Urinary bladder (tissue), 4 donors: ENCODE results near the gene GRIP1. TPM values are rescaled to one million over a fixed set of nuclear protein-coding genes. Genes with fewer than 3 reads are reported as not detected.

Experiments
- DNase-seq: peaks from one replicate; pipeline ENCODE4 v3.0.0-alpha.2; 2015; ENCODE audit errors: extremely low spot score
- H3K27ac ChIP-seq: one replicate; pipeline ENCODE4 v1.5.1; 2013; ENCODE audit warnings: low read depth, mild to moderate bottlenecking, moderate library complexity
- H3K36me3 ChIP-seq: one replicate; pipeline ENCODE4 v1.6.1; 2013; ENCODE audit warnings: mild to moderate bottlenecking, moderate library complexity; ENCODE audit not compliant: insufficient read depth
- H3K4me1 ChIP-seq: one replicate; pipeline ENCODE4 v1.6.1; 2013; ENCODE audit warnings: mild to moderate bottlenecking, moderate library complexity; ENCODE audit not compliant: insufficient read depth
- H3K4me3 ChIP-seq: one replicate; pipeline ENCODE4 v1.5.1; 2013; ENCODE audit warnings: low read depth, low read length
- WGBS: extraction: QIAGEN DNeasy Blood & Tissue Kit; methylation state at CpG from one replicate; pipeline ENCODE4 v1.1.7; 2013; 5-methylcytosine and 5-hydroxymethylcytosine counted together
- polyA plus RNA-seq: library from polyadenylated mRNA; stranded (reverse); fragments of 200-250 nt; gene quantifications from one replicate; pipeline ENCODE4 v1.2.3, GENCODE V29; 2013
- total RNA-seq: library from RNA; depleted of rRNA; stranded (reverse); fragments of >200 nt; gene quantifications from one replicate; pipeline ENCODE4 v1.2.3, GENCODE V29; 2014
- donor health status: healthy with polysubstance abuse.
- donor health status: healthy.

The GRIP1 gene
- total and polyA plus RNA-seq, 2 donors: 2.1 to 9.8 TPM

DNA sequence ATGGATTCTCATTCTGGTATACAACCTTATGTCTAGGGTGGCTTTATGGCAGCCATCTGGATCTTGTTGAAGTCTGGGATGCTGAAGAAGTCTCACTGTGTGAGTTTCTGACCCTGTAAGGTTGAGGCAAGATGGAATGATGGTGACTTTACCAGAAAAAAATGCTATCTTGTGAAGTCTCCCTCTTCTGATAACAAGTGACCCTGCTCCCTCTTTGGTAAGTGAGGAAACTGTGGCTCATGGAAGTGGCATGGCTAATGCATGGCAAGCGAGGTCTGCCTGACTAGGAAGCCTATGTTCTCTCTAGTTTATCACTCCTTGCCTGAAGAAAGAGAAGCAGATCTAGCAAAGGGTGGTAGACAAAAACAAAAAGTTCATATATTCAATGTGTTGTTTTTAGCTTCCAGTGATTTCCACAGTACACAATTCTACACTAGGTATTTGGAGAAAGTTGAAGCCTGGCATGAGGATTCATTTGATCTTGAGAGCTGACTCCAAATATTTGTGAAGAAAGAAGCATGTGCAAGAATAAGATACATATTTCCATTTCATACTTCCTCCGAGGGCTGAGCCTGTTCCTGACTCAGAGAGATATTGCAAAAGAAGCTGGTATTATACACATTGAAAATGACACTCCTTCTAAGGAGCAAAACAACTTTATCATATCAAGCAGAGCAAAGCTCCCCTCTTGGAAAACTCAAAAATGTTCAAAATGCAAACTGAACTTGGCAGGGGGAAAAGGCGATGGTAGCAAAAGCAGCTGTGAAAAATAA lies 313.0 kb downstream of the GRIP1 start:
- no peak for DNase-seq
- no peak overlapping the region for H3K27ac ChIP-seq
- H3K4me3 ChIP-seq: no peak overlapping the region
- peaks cover 2% of the 10 kb centered on the region for H3K36me3 ChIP-seq
- WGBS: 83% methylated on average over 3 of the region's 3 CpGs
- H3K4me1 ChIP-seq: no peaks in the 10 kb centered on the region

DNA sequence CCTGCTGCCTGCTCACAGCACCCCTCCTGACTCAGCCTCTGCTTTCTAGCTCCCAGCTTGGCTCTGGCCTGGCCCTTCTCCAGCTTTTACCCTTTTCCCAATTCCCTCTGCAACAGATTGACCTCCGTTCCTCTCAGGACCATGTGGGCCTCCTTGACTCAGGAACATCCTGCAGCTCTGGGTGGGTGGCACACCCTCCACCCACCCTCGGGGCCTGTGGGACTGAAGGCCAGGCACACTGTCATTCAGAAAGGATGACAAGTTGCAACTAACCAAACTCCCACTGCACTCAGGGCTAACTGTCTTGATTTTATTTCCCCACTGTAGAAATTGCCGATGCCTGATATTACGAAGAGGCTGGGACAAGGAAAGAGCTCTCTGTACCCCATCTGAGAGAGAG lies 317.2 kb downstream of the GRIP1 start:
- H3K27ac ChIP-seq: no peak overlapping the region
- H3K4me1 ChIP-seq: no peaks in the 10 kb centered on the region
- 95% methylated on average over 4 of the region's 4 CpGs for WGBS
- no peaks in the 10 kb centered on the region for H3K36me3 ChIP-seq
- DNase-seq: no peak
- no peak overlapping the region for H3K4me3 ChIP-seq

DNA sequence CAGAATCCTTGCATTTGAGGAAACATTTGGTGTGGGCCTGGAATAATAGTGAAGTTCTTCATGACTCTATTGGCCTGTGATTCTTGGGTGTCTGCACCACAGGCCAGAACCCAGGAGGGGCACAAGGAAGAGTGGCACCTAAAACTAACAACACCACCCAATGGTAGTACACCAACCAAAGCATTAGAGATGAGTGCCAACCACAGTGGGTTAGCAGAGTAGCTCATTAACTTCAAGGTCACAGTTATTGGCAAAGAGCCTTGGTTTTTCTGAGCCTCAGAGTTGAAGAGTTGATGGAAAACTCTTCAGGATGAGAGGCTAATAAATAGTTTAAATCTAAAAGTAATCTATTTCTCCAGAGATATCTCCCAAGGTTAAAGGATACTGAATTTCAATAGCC lies 319.6 kb downstream of the GRIP1 start:
- Histone ChIP-seq H3K36me3 (no peaks in the 10 kb centered on the region), H3K27ac (no peak overlapping the region), H3K4me3 (no peak overlapping the region)

DNA sequence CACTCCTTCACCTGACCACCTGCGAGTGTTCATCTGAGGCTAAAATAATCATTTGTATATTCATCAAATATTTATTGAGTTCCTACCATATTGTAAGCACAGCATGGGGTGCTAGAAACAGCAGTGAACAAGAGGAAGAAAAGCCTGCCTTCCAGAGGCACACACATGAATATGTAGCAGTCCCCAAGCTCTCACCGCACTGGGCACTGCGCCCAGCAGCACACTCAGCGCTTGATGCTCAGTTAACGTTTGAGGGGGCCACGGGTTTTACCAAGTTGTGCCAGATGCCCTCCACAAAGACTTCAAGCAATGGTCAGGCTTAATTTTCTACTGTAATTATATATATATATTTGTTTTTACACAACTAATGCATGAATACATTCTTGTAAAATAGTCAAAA lies 324.6 kb downstream of the GRIP1 start:
- 81% methylated on average over 6 of the region's 6 CpGs for WGBS
- no peak overlapping the region for H3K27ac ChIP-seq
- no peak for DNase-seq

More for the DNA sequence above, 319.6 kb downstream of the GRIP1 start:
- no peaks in the 10 kb centered on the region for H3K4me1 ChIP-seq
- no peak for DNase-seq

DNA sequence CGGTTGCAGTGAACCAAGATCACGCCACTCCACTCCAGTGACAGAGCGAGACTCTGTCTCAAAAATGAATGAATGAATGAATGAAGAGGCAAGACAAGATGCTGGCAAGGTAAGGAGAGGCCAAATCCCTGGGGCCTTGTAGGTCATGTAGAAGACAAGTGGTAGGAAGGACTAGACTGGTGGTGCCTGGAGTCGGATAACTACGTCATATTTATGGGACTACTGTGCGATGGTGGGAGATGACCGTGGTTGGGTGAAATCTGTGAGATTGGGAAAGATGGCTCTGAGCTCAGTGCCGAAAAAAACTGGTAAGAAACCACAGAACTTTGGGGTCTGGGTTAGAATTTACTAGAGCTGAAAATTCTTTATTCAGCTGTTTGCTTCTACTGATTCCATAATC lies 326.0 kb downstream of the GRIP1 start:
- no peak overlapping the region for H3K4me3 ChIP-seq
- no peak for DNase-seq
- 97% methylated on average over 8 of the region's 8 CpGs for WGBS
- H3K4me1 ChIP-seq: no peaks in the 10 kb centered on the region
- no peak overlapping the region for H3K27ac ChIP-seq
- H3K36me3 ChIP-seq: no peaks in the 10 kb centered on the region

More for the DNA sequence above, 324.6 kb downstream of the GRIP1 start:
- H3K4me1 ChIP-seq: no peaks in the 10 kb centered on the region
- no peaks in the 10 kb centered on the region for H3K36me3 ChIP-seq
- H3K4me3 ChIP-seq: no peak overlapping the region

DNA sequence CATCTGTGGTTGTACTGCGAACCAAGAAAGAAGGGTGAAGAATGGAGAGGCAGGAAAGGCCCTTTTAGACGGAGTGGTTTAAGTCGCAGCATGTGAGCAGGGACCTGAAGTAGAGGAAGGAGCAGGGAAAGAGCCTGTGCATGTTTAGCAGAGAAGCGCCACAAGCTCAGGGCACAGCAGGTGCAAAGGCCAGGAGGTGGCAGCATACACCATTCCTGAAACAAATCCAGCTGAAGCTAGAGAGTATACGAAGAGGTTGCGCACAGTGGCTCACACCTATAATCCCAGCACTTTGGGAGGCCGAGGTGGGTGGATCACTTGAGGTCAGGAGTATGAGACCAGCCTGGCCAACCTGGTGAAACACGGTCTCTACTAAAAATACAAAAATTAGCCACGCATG lies 326.7 kb downstream of the GRIP1 start:
- Histone ChIP-seq H3K36me3 (no peaks in the 10 kb centered on the region), H3K4me1 (no peaks in the 10 kb centered on the region), H3K27ac (no peak overlapping the region), H3K4me3 (no peak overlapping the region)
- no peak for DNase-seq
- 75% methylated on average over 9 of the region's 9 CpGs for WGBS

DNA sequence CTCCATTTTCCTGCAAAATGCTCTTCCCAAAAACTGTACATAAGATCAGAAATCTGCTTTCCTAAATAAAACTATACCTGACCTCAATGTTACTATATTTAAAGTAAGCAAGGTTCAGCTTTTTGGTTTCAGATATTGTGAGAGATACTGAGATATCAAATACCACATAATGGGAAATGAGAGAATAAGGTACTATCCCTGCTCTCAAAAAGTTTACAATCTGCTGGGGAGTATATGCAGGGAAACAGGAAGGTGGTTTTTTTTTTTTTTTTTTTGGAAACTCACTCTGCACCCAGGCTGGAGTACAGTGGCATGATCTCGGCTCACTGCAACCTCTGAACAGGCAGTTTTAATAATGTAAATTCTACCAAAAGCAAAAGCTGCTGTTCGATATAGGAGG lies 327.6 kb downstream of the GRIP1 start:
- Histone ChIP-seq H3K4me3 (no peak overlapping the region), H3K27ac (no peak overlapping the region), H3K4me1 (no peaks in the 10 kb centered on the region), H3K36me3 (no peaks in the 10 kb centered on the region)
- DNase-seq: no peak
- WGBS: 92% methylated on average over 2 of the region's 2 CpGs

DNA sequence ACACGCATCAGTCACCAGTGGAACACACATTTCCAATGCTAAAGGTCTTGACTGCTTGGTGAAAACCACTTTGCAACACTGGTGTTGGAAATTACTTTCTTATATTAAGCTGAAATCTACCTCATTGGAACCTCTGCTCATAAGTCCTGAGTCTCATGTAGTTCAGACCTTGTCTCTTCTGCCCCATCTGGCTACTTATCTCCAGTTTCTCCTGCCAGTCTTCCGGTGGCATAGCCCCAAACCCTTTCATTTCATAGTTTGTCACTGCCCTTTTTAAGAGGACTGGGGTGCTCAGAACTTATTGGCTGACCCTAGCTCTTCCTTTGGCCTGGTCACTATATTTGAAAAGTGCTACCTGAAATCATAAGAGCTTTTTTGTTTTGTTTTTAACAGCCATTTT lies 332.9 kb downstream of the GRIP1 start:
- peaks cover 1% of the 10 kb centered on the region for H3K36me3 ChIP-seq
- H3K4me1 ChIP-seq: no peaks in the 10 kb centered on the region
- WGBS: 97% methylated on average over 2 of the region's 2 CpGs
- DNase-seq: no peak
- no peak overlapping the region for H3K4me3 ChIP-seq
- H3K27ac ChIP-seq: no peak overlapping the region

DNA sequence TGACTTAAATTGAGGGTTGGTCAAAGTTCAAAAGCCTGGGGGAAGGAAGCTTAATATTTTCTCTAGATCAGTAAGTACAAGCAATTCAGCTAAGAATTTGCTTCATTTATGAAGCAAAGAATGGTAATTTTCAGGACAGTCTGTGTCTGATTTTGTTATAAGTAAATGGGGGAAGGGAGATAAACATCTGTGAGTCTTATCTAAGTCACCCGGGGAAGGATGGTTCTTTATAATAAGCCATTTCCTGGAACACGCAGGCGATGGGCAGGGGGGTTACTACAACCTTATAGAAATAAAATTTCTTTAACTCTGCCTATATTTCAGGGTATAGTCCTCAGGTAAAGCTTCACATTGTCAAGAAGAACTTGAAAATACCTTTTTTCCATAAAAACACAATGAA lies 333.7 kb downstream of the GRIP1 start:
- H3K4me3 ChIP-seq: no peak overlapping the region
- 52% methylated on average over 3 of the region's 3 CpGs for WGBS
- no peaks in the 10 kb centered on the region for H3K4me1 ChIP-seq
- DNase-seq: no peak
- no peak overlapping the region for H3K27ac ChIP-seq
- peaks cover 3% of the 10 kb centered on the region for H3K36me3 ChIP-seq

DNA sequence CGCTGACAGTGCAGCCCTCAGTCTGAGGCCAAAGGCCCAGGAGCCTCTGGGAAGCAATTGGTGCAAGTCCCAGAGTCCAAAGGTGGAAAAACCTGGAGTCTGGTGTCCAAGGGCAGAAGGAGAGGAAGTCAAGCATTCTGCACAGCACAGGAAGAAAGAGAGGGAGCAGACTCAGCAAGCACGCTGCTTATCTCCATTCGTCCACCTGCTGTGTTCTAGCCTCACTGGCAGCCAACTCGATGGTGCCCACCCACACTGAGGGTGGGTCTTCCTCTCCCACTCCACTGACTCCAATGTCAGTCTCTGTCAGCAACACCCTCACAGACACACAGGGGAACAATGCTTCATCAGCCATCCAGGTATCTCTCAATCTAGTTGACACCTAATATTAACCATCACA lies 337.8 kb downstream of the GRIP1 start:
- DNase-seq: no peak
- 94% methylated on average over 4 of the region's 4 CpGs for WGBS

DNA sequence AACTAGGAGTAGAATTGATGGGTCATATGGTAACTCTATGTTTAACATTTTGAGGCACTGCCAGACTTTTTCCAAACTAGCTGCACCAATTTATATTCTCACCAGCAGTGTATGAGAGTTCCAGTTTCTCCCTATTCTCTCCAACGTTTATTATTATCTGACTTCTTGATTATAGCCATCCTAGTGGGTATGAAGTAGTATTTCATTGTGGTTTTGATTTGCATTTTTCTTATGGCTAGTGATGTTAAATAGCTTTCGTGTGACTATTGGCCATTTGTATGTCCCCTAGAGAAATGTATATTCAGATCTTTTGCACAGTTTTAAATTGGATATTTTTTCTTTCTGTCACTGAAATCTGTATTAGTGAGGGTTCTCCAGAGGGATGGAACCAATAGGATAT lies 338.7 kb downstream of the GRIP1 start:
- H3K36me3 ChIP-seq: peaks cover 3% of the 10 kb centered on the region
- WGBS: 96% methylated on average over 2 of the region's 2 CpGs

More for the DNA sequence above, 337.8 kb downstream of the GRIP1 start:
- Histone ChIP-seq H3K4me3 (no peak overlapping the region), H3K36me3 (peaks cover 3% of the 10 kb centered on the region), H3K4me1 (no peaks in the 10 kb centered on the region), H3K27ac (no peak overlapping the region)

DNA sequence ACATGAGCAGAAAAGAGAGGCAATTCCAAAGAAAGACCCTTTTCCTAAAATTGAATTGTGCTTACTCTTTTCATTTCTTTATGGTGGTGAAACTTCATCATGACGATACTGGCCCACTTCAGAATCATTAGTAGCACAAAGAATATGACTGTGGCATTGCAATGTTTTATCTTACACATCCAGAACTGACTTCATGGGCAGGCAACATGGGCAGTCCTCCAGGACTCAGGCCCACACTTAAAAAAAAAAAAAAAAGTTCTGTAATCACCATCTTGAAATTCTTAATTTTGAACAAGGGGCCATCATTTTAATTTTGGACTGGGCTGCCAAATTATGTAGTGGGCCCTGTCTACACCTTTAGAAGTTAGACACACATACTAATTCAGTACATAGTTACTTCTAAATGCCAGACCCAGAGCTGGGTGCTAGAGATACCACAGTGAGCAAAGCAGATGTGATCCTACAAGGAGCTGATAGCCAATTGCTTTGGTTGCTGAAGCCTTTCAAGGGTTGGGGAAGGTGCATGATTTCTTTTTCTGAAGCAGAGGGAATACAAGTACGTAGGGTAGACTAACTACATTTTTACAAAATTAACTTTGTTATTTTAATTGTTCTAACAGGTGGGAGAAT lies 341.4 kb downstream of the GRIP1 start:
- Histone ChIP-seq H3K27ac (no peak overlapping the region), H3K4me1 (no peaks in the 10 kb centered on the region), H3K4me3 (no peak overlapping the region), H3K36me3 (peaks cover 3% of the 10 kb centered on the region)
- 96% methylated on average over 2 of the region's 2 CpGs for WGBS
- no peak for DNase-seq

More for the DNA sequence above, 338.7 kb downstream of the GRIP1 start:
- Histone ChIP-seq H3K27ac (no peak overlapping the region), H3K4me1 (no peaks in the 10 kb centered on the region), H3K4me3 (no peak overlapping the region)
- no peak for DNase-seq

DNA sequence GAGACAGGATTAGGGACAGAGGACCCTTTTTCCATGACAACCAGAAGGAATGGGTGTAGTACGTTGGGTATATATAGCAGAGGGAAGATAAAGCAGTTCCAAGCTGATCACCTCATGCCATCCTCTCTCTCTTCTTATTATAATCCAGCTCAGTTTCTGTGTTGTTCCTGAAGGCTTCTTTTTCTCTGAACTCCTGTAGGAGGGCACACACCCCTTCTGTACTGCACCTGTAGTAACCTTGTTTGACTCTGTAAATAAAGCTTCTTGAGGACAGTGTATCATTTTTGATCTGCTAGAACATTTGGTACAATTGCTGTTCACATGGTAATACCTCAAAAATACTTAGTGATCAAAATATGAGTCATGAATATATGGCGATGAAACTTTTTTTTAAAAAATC lies 343.1 kb downstream of the GRIP1 start:
- Histone ChIP-seq H3K36me3 (no peaks in the 10 kb centered on the region), H3K27ac (no peak overlapping the region), H3K4me1 (no peaks in the 10 kb centered on the region), H3K4me3 (no peak overlapping the region)
- 96% methylated on average over 2 of the region's 2 CpGs for WGBS
- DNase-seq: no peak

DNA sequence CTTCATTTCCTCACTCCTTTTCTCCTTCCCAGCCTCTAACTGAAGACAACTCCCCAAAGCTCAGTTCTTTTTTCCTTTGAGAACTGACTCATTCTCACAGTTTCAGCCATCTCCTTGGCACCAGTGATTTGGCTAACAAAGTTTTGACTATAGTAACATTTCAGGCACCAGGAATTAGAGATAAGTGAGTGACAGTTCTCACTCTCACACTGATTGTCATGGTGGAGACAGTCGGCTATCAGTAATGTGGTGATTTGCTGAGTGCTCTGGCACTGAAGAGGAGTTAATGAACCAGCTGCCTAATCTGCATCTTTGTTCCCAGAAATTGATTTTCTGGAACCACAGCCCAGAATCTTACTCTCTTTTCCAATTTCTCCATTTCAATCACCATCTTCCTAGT lies 347.1 kb downstream of the GRIP1 start:
- no peak for DNase-seq
- 93% methylated on average over 1 of the region's 1 CpG for WGBS

More for the DNA sequence above, 347.1 kb downstream of the GRIP1 start:
- no peak overlapping the region for H3K4me3 ChIP-seq
- H3K27ac ChIP-seq: no peak overlapping the region
- no peaks in the 10 kb centered on the region for H3K36me3 ChIP-seq
- H3K4me1 ChIP-seq: no peaks in the 10 kb centered on the region
